ENCODE results near the gene TMEM245.

Gene TMEM245

GRCh38 chr9:108972626-108973209 lies 147.0 kb downstream of the TMEM245 start:
- Histone ChIP-seq H3K4me3 (ENCODE audit: low read depth, low read length) (no peak overlapping the region), H3K4me1 (ENCODE audit: control insufficient read depth, insufficient read depth, low read length) (no peaks in the 10 kb centered on the region), H3K9me3 (ENCODE audit: control insufficient read depth, insufficient read depth, low read depth, low read length) (no peaks in the 10 kb centered on the region), H3K27ac (ENCODE audit: extremely low read depth, low read depth, low read length) (no peak overlapping the region), H3K36me3 (ENCODE audit: control insufficient read depth in 2 of 2, insufficient read depth in 1 of 2, low read length in 2 of 2) (peaks cover 9 to 54% of the 10 kb centered on the region in 2 experiments; a peak in 2 of 3 replicates)
- TF ChIP-seq ZNF211 (tag by site-specific recombination; IDR thresholded peaks at IDR 0.05; ENCODE audit: low read depth) (no peak), BCL11B (tag by site-specific recombination; IDR thresholded peaks at IDR 0.05; ENCODE audit: low read depth) (no peak), ZNF335 (tag by site-specific recombination; conservative IDR thresholded peaks at IDR 0.05) (no peak), WT1 (tag by site-specific recombination; IDR thresholded peaks at IDR 0.05) (no peak), SP7 (tag by site-specific recombination; IDR thresholded peaks at IDR 0.05) (no peak), ZNF214 (tag by site-specific recombination; IDR thresholded peaks at IDR 0.05; ENCODE audit: borderline replicate concordance) (no peak), ZNF157 (tag by site-specific recombination; IDR thresholded peaks at IDR 0.05) (no peak), BCL6B (tag by site-specific recombination; IDR thresholded peaks at IDR 0.05) (no peak), OVOL3 (tag by site-specific recombination; IDR thresholded peaks at IDR 0.05) (no peak), ZNF677 (tag by site-specific recombination; IDR thresholded peaks at IDR 0.05) (no peak), BCL11A (tag by site-specific recombination; IDR thresholded peaks at IDR 0.05; ENCODE audit: low read depth) (no peak), ZNF621 (tag by site-specific recombination; IDR thresholded peaks at IDR 0.05) (no peak), GLI2 (tag by site-specific recombination; IDR thresholded peaks at IDR 0.05; ENCODE audit: borderline replicate concordance, low read depth) (no peak), ZSCAN5A (tag by site-specific recombination; IDR thresholded peaks at IDR 0.05) (no peak), ZNF24 (tag by site-specific recombination; IDR thresholded peaks at IDR 0.05) (no peak), ZBTB10 (tag by site-specific recombination; IDR thresholded peaks at IDR 0.05) (no peak), ZNF555 (tag by site-specific recombination; conservative IDR thresholded peaks at IDR 0.05) (no peak)
- TF ChIP-seq, protein P1, sequence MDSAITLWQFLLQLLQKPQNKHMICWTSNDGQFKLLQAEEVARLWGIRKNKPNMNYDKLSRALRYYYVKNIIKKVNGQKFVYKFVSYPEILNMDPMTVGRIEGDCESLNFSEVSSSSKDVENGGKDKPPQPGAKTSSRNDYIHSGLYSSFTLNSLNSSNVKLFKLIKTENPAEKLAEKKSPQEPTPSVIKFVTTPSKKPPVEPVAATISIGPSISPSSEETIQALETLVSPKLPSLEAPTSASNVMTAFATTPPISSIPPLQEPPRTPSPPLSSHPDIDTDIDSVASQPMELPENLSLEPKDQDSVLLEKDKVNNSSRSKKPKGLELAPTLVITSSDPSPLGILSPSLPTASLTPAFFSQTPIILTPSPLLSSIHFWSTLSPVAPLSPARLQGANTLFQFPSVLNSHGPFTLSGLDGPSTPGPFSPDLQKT (IDR thresholded peaks at IDR 0.05; ENCODE audit: borderline replicate concordance, low read depth, low read length): no peak
- TF ChIP-seq, protein P2, sequence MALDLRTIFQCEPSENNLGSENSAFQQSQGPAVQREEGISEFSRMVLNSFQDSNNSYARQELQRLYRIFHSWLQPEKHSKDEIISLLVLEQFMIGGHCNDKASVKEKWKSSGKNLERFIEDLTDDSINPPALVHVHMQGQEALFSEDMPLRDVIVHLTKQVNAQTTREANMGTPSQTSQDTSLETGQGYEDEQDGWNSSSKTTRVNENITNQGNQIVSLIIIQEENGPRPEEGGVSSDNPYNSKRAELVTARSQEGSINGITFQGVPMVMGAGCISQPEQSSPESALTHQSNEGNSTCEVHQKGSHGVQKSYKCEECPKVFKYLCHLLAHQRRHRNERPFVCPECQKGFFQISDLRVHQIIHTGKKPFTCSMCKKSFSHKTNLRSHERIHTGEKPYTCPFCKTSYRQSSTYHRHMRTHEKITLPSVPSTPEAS (tag by site-specific recombination; IDR thresholded peaks at IDR 0.05): no peak
- ChIA-PET POLR2A (no interaction called here), CTCF (no interaction called here)
